SW480 (cell line): ENCODE results near the gene TIMP3.
A peak's percentile ranks its signal among the peaks of the same experiment; 100 is the strongest.

Experiments
- DNase-seq: peaks from one replicate; pipeline ENCODE4 v3.0.0-alpha.2; 2016; ENCODE audit warnings: low spot score

Gene TIMP3

GRCh38 chr22:32882774-32883530, 81.4 kb downstream of the TIMP3 start:
- DNase-seq, result no peak

- DNase-seq, result no peak
Observed at GRCh38 chr22:32887324-32887980, 85.9 kb downstream of the TIMP3 start.

GRCh38 chr22:32888976-32889375, 87.5 kb downstream of the TIMP3 start:
- no peak for DNase-seq

GRCh38 chr22:32896891-32897290, 95.4 kb downstream of the TIMP3 start:
- DNase-seq, result no peak

- DNase-seq, result no peak
Observed at GRCh38 chr22:32897400-32897799, 95.9 kb downstream of the TIMP3 start.

- DNase-seq, result no peak
Observed at GRCh38 chr22:32900886-32901635, 99.6 kb downstream of the TIMP3 start.

GRCh38 chr22:32901925-32902324, 100.4 kb downstream of the TIMP3 start:
- DNase-seq, result no peak

- DNase-seq, result no peak
Observed at GRCh38 chr22:32903507-32903906, 102.0 kb downstream of the TIMP3 start.

GRCh38 chr22:32904044-32904443, 102.5 kb downstream of the TIMP3 start:
- peak; percentile 50 for DNase-seq

GRCh38 chr22:32905400-32905799, 103.9 kb downstream of the TIMP3 start:
- no peak for DNase-seq

- no peak for DNase-seq
Observed at GRCh38 chr22:32909581-32910428, 108.3 kb downstream of the TIMP3 start.

GRCh38 chr22:32910429-32910772, 108.9 kb downstream of the TIMP3 start:
- DNase-seq, result no peak

- no peak for DNase-seq
Observed at GRCh38 chr22:32911503-32911902, 110.0 kb downstream of the TIMP3 start.
